Measurements from ENCODE around the gene AFM. TPM values are rescaled to one million over a fixed set of nuclear protein-coding genes. Genes with fewer than 3 reads are reported as not detected.

The AFM gene
- total RNA-seq, 1 donor from 2014 or later: not detected

DNA sequence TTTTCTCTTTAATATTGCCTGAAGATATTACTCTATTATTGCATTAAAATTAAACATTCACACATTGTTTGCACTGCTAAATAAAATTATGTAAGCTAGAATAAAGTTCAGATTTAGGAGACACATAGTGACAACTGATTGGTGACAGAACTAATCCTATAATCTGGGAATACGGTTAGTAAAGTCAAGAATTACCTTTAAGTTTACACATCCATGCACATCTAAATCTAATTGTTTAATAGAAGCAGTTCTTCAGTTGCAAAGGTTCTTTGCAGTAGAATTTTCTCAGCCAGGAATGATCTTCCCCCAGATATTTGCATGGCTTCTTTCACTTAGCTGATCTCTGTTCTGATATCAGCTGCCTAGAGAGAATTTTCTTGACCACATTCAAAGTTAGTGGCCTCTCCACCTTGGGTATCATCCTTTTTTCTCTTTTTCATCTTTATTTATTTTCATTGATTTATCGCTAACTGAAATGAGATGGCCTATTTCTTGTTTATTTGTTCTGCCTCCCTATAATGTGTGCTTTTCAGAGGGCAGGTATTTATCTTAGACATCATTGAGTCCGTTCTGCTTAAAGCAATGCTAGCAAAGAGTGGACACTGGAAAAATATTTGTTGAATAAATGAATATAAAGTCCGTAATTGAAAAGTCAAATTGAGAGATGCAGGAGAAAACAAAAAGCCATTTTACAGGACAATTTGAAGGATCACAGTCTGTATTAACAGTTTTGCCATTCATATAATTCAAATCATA, 32.9 kb upstream of the AFM start:
- TF ChIP-seq POLR2A (IDR thresholded peaks at IDR 0.05): no peak
- TF ChIP-seq, protein P1, sequence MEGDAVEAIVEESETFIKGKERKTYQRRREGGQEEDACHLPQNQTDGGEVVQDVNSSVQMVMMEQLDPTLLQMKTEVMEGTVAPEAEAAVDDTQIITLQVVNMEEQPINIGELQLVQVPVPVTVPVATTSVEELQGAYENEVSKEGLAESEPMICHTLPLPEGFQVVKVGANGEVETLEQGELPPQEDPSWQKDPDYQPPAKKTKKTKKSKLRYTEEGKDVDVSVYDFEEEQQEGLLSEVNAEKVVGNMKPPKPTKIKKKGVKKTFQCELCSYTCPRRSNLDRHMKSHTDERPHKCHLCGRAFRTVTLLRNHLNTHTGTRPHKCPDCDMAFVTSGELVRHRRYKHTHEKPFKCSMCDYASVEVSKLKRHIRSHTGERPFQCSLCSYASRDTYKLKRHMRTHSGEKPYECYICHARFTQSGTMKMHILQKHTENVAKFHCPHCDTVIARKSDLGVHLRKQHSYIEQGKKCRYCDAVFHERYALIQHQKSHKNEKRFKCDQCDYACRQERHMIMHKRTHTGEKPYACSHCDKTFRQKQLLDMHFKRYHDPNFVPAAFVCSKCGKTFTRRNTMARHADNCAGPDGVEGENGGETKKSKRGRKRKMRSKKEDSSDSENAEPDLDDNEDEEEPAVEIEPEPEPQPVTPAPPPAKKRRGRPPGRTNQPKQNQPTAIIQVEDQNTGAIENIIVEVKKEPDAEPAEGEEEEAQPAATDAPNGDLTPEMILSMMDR (IDR thresholded peaks at IDR 0.05): no peak
- TF ChIP-seq POLR2AphosphoS5 (IDR thresholded peaks at IDR 0.05; ENCODE audit: insufficient read depth in 1 of 2, low read depth in 1 of 2): no peak
- H3K27me3 ChIP-seq: no peaks in the 10 kb centered on the region
- H3K4me1 ChIP-seq: no peaks in the 10 kb centered on the region
- no peak for DNase-seq (ENCODE audit: extremely low spot score in 2 of 2)
- H3K9me3 ChIP-seq: no peaks in the 10 kb centered on the region
- intact Hi-C loops (cut with DNase I): no loop called here
- H3K4me3 ChIP-seq: no peak overlapping the region
- H3K36me3 ChIP-seq: no peaks in the 10 kb centered on the region
- no peak overlapping the region for H3K27ac ChIP-seq

DNA sequence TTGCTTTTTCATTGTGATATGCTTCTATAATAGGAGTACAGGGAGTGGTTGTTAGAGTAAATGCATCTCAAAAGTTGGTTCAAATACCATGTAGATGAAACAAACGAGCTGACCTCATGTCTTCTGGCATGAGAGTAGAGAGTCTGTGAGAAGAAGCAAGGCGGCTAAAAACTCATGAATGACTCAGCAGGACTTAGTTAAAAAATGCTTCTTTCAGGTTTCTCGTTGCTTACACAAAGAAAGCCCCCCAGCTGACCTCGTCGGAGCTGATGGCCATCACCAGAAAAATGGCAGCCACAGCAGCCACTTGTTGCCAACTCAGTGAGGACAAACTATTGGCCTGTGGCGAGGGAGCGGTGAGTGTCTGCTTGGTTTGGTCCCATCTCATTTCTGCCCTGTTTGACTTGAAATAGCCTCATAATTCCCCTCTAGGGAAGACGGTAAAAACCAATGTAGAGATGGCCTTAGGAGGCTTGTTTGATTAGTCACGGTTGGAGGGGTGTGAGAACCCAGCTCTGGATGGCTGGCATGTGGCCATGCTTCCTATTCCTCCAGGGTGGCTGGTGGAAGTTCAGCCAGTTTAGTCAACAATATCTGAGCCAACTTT, 31.0 kb upstream of the AFM start:
- H3K9me3 ChIP-seq: no peaks in the 10 kb centered on the region
- no peaks in the 10 kb centered on the region for H3K27me3 ChIP-seq
- H3K36me3 ChIP-seq: no peaks in the 10 kb centered on the region
- no peak overlapping the region for H3K27ac ChIP-seq
- TF ChIP-seq POLR2AphosphoS5 (IDR thresholded peaks at IDR 0.05; ENCODE audit: insufficient read depth in 1 of 2, low read depth in 1 of 2) (no peak), POLR2A (IDR thresholded peaks at IDR 0.05) (no peak)
- TF ChIP-seq, protein P1 (IDR thresholded peaks at IDR 0.05): no peak
- intact Hi-C loops (cut with DNase I): no loop called here
- DNase-seq (ENCODE audit: extremely low spot score in 2 of 2): no peak
- H3K4me1 ChIP-seq: no peaks in the 10 kb centered on the region
- H3K4me3 ChIP-seq: no peak overlapping the region

DNA sequence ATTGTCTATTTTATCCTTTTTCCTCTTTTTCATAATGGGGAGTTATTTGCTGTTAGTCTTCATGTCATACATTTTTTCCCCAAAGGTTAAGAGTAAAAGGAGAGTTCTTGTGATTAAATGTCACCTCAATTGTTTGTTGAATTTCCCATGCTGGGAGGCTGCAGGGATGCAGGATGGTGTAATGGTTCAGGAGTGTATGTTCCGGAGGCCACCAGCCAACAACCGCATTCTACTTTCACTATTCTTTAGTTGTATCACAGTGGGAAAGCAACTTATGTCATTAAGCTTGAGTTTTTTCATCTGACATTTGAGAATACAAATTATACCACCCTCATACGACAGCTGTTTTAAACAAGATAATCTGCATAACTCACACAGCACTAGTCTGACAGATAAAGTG, 30.1 kb upstream of the AFM start:
- no peaks in the 10 kb centered on the region for H3K4me1 ChIP-seq
- no peak overlapping the region for H3K4me3 ChIP-seq
- TF ChIP-seq, protein P1 (IDR thresholded peaks at IDR 0.05): no peak
- TF ChIP-seq POLR2AphosphoS5 (IDR thresholded peaks at IDR 0.05; ENCODE audit: insufficient read depth in 1 of 2, low read depth in 1 of 2) (no peak), POLR2A (IDR thresholded peaks at IDR 0.05) (no peak)
- no peaks in the 10 kb centered on the region for H3K27me3 ChIP-seq
- no peaks in the 10 kb centered on the region for H3K9me3 ChIP-seq
- no peaks in the 10 kb centered on the region for H3K36me3 ChIP-seq
- DNase-seq (ENCODE audit: extremely low spot score in 2 of 2): no peak
- intact Hi-C loops (cut with DNase I): no loop called here
- no peak overlapping the region for H3K27ac ChIP-seq

DNA sequence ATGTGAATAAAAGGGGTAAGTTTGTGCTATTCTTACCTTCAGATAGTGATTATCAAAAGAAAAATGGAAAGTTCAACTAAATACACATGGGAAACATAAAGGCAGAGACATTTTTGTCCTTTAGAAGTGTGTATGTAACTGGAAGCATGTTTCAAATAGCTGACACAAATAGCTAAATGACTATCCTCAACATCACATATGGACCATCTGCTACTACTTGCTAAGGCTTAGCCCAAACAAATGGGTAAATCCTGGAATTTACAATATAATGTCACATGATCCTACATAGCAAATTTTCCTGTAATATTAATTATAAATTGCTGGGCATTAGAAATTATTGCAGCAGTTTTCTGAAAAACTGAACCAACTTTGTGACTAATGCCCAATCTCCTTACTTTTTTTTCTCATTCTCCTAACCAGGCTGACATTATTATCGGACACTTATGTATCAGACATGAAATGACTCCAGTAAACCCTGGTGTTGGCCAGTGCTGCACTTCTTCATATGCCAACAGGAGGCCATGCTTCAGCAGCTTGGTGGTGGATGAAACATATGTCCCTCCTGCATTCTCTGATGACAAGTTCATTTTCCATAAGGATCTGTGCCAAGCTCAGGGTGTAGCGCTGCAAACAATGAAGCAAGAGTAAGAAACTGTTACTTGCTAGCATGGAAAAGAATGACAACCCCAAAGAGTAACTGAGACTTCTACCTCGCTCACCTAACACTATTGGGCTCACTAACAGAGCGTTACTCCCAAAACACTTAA, 29.4 kb upstream of the AFM start:
- TF ChIP-seq, protein P1 (IDR thresholded peaks at IDR 0.05): no peak
- TF ChIP-seq POLR2A (IDR thresholded peaks at IDR 0.05) (no peak), POLR2AphosphoS5 (IDR thresholded peaks at IDR 0.05; ENCODE audit: insufficient read depth in 1 of 2, low read depth in 1 of 2) (no peak)
- Histone ChIP-seq H3K27me3 (no peaks in the 10 kb centered on the region), H3K4me3 (no peak overlapping the region), H3K27ac (no peak overlapping the region), H3K9me3 (no peaks in the 10 kb centered on the region), H3K36me3 (no peaks in the 10 kb centered on the region), H3K4me1 (no peaks in the 10 kb centered on the region)
- DNase-seq (ENCODE audit: extremely low spot score in 2 of 2): no peak
- intact Hi-C loops (cut with DNase I): no loop called here
